ENCODE measurements around the gene MIER3.
"Not testable (repeated sequence)": the region's sequence is repeated elsewhere in the genome, so short reads cannot be mapped to it uniquely, and the experiment has no call there.

Gene MIER3

GRCh38 chr5:56985936-56986625, 34.2 kb upstream of the MIER3 start:
- no peak for DNase-seq (ENCODE audit: extremely low read depth, low read depth)
- H3K4me3 ChIP-seq (replicated peaks; ENCODE audit: low read depth, low read length): no peak overlapping the region
- no peak for TF ChIP-seq CTCF (IDR thresholded peaks at IDR 0.05; ENCODE audit: low read depth, low read length, missing control alignments)

DNA sequence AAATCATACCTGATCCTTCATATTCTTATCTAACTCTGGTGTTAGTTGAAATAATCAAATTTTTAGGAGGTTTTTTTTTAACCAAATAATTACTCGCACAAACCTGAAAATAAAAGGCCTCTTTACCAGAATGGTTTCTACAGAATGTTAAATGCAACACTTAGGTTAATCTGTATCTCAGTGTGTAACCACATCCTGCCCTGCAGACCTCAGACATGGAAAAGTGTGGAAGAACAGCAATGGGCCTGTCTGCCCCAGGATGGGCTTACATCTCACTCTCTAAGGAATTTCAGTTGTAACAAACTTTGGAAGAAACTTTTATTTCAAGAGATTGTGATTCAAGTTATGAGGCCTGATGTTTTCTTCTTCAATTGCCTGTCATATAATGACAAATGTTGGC, 32.5 kb upstream of the MIER3 start:
- no peak for DNase-seq (ENCODE audit: extremely low read depth, low read depth)
- TF ChIP-seq CTCF (IDR thresholded peaks at IDR 0.05; ENCODE audit: low read depth, low read length, missing control alignments): no peak
- H3K4me3 ChIP-seq (replicated peaks; ENCODE audit: low read depth, low read length): no peak overlapping the region

GRCh38 chr5:56983593-56984361, 31.9 kb upstream of the MIER3 start:
- DNase-seq (ENCODE audit: extremely low read depth, low read depth): no peak
- no peak for TF ChIP-seq CTCF (IDR thresholded peaks at IDR 0.05; ENCODE audit: low read depth, low read length, missing control alignments)

GRCh38 chr5:56981548-56982315, 29.8 kb upstream of the MIER3 start:
- TF ChIP-seq CTCF (IDR thresholded peaks at IDR 0.05; ENCODE audit: low read depth, low read length, missing control alignments): no peak
- no peak for DNase-seq (ENCODE audit: extremely low read depth, low read depth)
- H3K4me3 ChIP-seq (replicated peaks; ENCODE audit: low read depth, low read length): no peak overlapping the region

More at GRCh38 chr5:56983593-56984361, 31.9 kb upstream of the MIER3 start:
- no peak overlapping the region for H3K4me3 ChIP-seq (replicated peaks; ENCODE audit: low read depth, low read length)

- TF ChIP-seq CTCF (IDR thresholded peaks at IDR 0.05; ENCODE audit: low read depth, low read length, missing control alignments): no peak
- no peak overlapping the region for H3K4me3 ChIP-seq (replicated peaks; ENCODE audit: low read depth, low read length)
- DNase-seq (ENCODE audit: extremely low read depth, low read depth): no peak
Observed at GRCh38 chr5:56979968-56980367, 28.0 kb upstream of the MIER3 start.

GRCh38 chr5:56979526-56979925, 27.6 kb upstream of the MIER3 start:
- H3K4me3 ChIP-seq (replicated peaks; ENCODE audit: low read depth, low read length); DNase-seq (ENCODE audit: extremely low read depth, low read depth): not testable (repeated sequence)

DNA sequence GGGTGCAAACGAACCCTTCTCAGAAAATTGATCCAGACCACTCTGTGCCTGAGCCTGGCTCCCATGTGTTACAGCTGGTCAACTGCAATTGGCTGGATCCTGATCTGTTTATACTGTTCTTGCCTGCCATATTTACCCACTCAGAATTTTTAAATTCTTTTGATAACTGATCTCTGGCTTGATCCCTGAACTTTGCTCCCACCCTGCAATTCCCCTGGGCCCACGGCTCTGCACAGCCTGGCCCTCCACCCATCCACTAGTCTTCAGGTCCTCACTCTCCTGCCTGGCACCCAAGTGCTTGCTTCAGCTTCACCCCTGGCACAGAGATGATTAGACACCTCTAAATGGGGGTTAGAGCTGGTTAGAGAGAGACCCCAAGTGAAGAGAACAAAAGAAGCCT, 25.9 kb upstream of the MIER3 start:
- no peak overlapping the region for H3K4me3 ChIP-seq (replicated peaks; ENCODE audit: low read depth, low read length)
- no peak for TF ChIP-seq CTCF (IDR thresholded peaks at IDR 0.05; ENCODE audit: low read depth, low read length, missing control alignments)
- DNase-seq (ENCODE audit: extremely low read depth, low read depth): no peak

Measured in HFF-Myc (cell line).